ENCODE results near the gene NCKAP1. TPM values are rescaled to one million over a fixed set of nuclear protein-coding genes. Genes with fewer than 3 reads are reported as not detected.

NCKAP1 gene
- total RNA-seq, 1 experiment from 2014 or later = 112 TPM

DNA sequence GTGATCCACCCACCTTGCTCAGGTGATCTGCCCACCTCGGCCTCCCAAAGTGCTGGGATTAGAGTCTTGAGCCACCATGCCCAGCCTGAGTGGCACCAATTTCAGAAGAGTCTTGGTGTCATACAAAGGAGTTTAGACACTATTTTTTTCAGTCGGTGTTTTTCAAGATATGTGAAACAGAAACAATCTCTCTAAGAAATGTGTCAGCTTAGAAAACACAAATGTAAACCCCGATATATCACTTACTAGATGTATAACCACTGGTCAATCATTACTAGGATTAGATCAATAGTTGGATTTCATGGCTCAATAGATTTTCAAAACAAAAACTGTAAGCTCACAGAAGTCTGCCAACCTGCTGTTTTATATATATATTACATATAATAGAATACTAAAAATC is 104.6 kb downstream of the NCKAP1 start:
- Histone ChIP-seq H3K18ac (ENCODE audit: insufficient read length, low read depth, low read length) (no peak overlapping the region), H2BK20ac (ENCODE audit: low read depth, low read length, poor library complexity, severe bottlenecking) (no peak overlapping the region), H3K4me2 (ENCODE audit: insufficient read depth, insufficient read length, low read length) (no peak overlapping the region), H4K5ac (ENCODE audit: insufficient read length, low read depth, low read length) (no peak overlapping the region), H2BK15ac (ENCODE audit: low read depth, low read length) (no peak overlapping the region), H3K79me1 (ENCODE audit: insufficient read depth, low read depth, low read length, poor library complexity, severe bottlenecking) (no peaks in the 10 kb centered on the region), H3K23me2 (ENCODE audit: insufficient read length, low read depth, low read length, poor library complexity, severe bottlenecking) (no peaks in the 10 kb centered on the region), H4K20me1 (ENCODE audit: control insufficient read depth, insufficient read depth, insufficient read length) (no peaks in the 10 kb centered on the region), H3K23ac (ENCODE audit: insufficient read length, low read depth, low read length) (no peak overlapping the region), H2BK12ac (ENCODE audit: insufficient read length, low read depth, low read length) (no peak overlapping the region), H4K91ac (ENCODE audit: insufficient read length, low read depth, low read length) (no peak overlapping the region), H3K9me3 (ENCODE audit: control insufficient read depth, low read depth, low read length) (no peaks in the 10 kb centered on the region), H3K4me1 (ENCODE audit: insufficient read depth, low read length) (no peaks in the 10 kb centered on the region), H4K8ac (replicated peaks; ENCODE audit: insufficient read length, low read depth, low read length) (no peak overlapping the region), H2BK5ac (ENCODE audit: insufficient read length, low read length) (no peak overlapping the region), H3K27ac (ENCODE audit: insufficient read length, low read depth, low read length) (no peak overlapping the region), H2BK120ac (ENCODE audit: low read depth, low read length, poor library complexity, severe bottlenecking) (no peak overlapping the region), H3K27me3 (ENCODE audit: insufficient read depth, low read length) (no peaks in the 10 kb centered on the region), H3K14ac (ENCODE audit: insufficient read depth, low read length) (no peak overlapping the region), H3T11ph (ENCODE audit: low read length) (no peak overlapping the region), H3K4ac (ENCODE audit: low read depth, low read length) (no peak overlapping the region), H3K9ac (ENCODE audit: extremely low read depth, insufficient read length, low read length) (no peak overlapping the region), H2AFZ (ENCODE audit: low read length) (no peak overlapping the region), H3K56ac (ENCODE audit: insufficient read length, low read depth, low read length) (no peak overlapping the region), H3K79me2 (ENCODE audit: insufficient read depth, low read length) (no peaks in the 10 kb centered on the region), H2AK5ac (ENCODE audit: insufficient read length, low read length) (no peak overlapping the region)
- Mint-ChIP-seq H3K9me3 (no peaks in the 10 kb centered on the region), H3K4me3 (no peak overlapping the region), H3K4me1 (peaks cover 5% of the 10 kb centered on the region in 2 experiments), H3K27ac (no peak overlapping the region), H3K27me3 (ENCODE audit: low read depth) (no peaks in the 10 kb centered on the region), H3K36me3 (ENCODE audit: insufficient read depth in 1 of 3, low read depth in 3 of 3) (peaks cover 19 to 37% (median 34%) of the 10 kb centered on the region in 3 experiments; a peak in 6 of 7 replicates)
- TF ChIP-seq, protein P1, sequence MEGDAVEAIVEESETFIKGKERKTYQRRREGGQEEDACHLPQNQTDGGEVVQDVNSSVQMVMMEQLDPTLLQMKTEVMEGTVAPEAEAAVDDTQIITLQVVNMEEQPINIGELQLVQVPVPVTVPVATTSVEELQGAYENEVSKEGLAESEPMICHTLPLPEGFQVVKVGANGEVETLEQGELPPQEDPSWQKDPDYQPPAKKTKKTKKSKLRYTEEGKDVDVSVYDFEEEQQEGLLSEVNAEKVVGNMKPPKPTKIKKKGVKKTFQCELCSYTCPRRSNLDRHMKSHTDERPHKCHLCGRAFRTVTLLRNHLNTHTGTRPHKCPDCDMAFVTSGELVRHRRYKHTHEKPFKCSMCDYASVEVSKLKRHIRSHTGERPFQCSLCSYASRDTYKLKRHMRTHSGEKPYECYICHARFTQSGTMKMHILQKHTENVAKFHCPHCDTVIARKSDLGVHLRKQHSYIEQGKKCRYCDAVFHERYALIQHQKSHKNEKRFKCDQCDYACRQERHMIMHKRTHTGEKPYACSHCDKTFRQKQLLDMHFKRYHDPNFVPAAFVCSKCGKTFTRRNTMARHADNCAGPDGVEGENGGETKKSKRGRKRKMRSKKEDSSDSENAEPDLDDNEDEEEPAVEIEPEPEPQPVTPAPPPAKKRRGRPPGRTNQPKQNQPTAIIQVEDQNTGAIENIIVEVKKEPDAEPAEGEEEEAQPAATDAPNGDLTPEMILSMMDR (conservative IDR thresholded peaks at IDR 0.05) = no peak
- no CpG with 5 or more reads among the region's 3 CpGs for WGBS (ENCODE audit: extremely low coverage, insufficient read length, low lambda C conversion rate)
- DNase-seq = no peak

Measured in H9 (cell line).